ENCODE measurements around the gene P2RY8. TPM values are rescaled to one million over a fixed set of nuclear protein-coding genes. Genes with fewer than 3 reads are reported as not detected.
"Not testable (repeated sequence)": the region's sequence is repeated elsewhere in the genome, so short reads cannot be mapped to it uniquely, and the experiment has no call there.

Gene P2RY8
- total RNA-seq (100 to 1,000 TPM; 131 to 141 TPM), total RNA-seq (247 to 368 reads per million in 2 donors)

DNA sequence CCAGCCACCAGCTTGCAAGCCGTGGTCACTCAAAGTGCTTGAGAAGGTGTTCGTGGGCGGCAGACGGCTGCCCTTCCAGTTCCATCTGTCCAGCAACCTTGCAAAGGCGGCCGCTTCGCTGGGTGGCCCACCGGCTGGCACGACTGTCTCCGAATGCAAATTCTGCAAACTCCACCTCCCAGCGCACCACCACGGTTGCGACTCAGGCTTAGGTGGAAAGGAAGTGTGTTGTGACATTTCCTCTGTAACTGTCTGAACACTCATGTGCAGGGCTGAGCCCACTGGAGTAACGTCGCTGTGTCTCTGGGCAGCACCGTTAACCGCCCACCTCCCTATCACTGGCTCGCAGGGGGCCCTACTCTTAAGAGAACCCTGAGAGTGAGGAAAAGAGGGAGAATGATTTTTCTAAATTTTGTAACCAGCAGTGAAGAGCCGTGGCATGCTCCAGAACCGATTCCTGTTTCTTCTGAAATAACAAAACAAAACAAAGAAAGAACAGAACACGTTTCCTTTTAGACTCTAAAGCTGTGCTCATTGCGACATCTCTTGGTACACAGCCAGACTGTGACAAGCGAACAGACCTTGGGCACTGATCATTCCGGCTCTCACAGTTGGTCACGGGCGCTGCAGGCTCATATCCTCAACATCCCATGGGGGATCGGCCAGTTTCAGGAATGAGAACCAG is at the start of gene P2RY8:
Gene P2RY8 (minus strand): TSS at position 155 of the 685 bp plus-strand sequence. CDS start 70,627 bp downstream, outside the sequence.
- ATAC-seq: peak; percentile 80
- peak within 1 kb of the TSS; percentile 95 for H3K4me3 Mint-ChIP-seq

DNA sequence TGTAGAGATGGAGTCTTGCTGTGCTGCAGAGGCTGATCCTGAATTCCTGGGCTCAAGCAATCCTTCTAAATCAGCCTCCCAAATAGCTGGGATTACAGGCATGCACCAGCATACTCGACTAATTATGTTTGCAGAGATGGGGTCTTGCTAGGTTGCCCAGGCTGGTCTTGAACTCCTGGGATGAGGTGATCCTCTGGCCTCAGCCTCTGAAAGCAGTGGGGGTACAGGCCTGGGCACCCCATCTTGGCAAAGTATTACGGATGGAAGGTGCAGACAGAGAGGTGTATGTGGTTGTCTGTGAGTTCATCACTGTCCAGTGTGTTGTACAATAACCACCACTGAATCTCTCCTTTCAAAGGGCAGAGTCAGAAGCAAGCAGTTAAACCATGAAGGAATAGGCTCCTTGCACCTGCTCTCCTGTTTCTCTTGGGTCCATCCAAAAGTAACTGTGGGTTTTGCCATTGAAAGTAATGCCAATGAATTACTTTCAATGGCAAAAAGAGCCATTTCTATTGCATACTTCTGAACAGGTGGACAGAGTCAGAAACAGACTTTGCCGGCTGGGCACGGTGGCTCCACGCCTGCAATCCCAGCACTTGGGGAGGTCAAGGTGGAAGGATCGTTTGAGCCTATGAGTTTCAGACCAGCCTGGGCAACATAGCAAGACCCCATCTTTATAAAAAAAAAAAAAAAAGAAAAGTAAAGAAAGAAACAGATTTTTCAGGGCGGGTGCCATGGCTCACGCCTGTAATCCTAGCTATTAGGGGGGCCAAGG is 47.4 kb upstream of the P2RY8 start:
- Mint-ChIP-seq H3K27me3 (no peaks in the 10 kb centered on the region), H3K27ac (no peak overlapping the region), H3K4me1 (peaks cover 14% of the 10 kb centered on the region), H3K4me3 (no peak overlapping the region), H3K36me3 (ENCODE audit: low read depth) (no peaks in the 10 kb centered on the region)
- H3K9me3 ChIP-seq (ENCODE audit: control insufficient read depth, low read length, poor library complexity, severe bottlenecking): no peaks in the 10 kb centered on the region
- DNase-seq: no peak
- no peak for ATAC-seq

More for the DNA sequence above, at the start of gene P2RY8:
- Mint-ChIP-seq H3K27me3 (no peaks in the 10 kb centered on the region), H3K4me1 (peaks cover 19% of the 10 kb centered on the region), H3K36me3 (ENCODE audit: low read depth) (no peaks in the 10 kb centered on the region), H3K27ac (peak within 1 kb of the TSS; percentile 99)
- DNase-seq: peak; percentile 37 to 57 (median 51)
- no peaks in the 10 kb centered on the region for H3K9me3 ChIP-seq (ENCODE audit: control insufficient read depth, low read length, poor library complexity, severe bottlenecking)

DNA sequence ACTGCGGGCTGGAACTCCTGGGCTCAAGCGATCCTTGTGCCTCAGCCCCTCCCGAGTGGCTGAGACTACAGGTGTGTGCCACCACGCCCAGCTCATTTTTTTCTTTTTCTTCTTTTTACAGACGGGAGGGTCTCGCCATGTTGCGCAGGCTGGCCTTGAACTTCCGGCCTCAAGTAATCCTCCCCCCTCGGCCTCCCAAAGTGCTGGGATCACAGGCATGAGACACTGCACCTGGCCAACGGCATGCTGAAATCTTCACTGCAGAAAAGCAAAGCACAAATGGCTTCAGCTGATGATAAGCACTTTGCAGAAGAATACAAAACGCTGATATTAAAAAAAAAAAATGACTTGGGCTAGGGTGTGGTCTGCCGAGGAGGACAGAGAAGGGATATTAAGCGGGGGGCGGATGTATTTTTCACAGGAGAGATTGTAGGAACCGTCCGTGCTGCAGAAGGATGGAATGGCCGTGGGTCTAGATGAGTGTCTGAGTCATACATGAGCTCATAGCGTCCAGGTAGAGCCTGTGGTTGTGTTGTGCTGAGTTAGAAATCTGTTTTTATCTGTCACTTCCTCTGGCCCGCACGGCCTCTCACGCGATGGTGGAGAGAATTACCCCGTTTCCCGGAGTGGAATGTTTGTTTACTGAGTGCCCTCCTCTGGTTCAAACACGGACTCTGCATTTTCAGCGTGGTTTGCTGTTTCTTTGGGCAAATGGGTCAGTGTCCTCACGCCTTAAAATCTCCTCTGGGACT is 45.9 kb upstream of the P2RY8 start:
- no peaks in the 10 kb centered on the region for H3K9me3 ChIP-seq (ENCODE audit: control insufficient read depth, low read length, poor library complexity, severe bottlenecking)
- Mint-ChIP-seq H3K27ac (peak overlapping the region; percentile 92), H3K36me3 (ENCODE audit: low read depth) (no peaks in the 10 kb centered on the region), H3K4me3 (peak overlapping the region; percentile 75), H3K27me3 (no peaks in the 10 kb centered on the region), H3K4me1 (peaks cover 14% of the 10 kb centered on the region)
- ATAC-seq (peak; percentile 89), DNase-seq (peak in 1 of 3 donors; percentile 35)

- no peak overlapping the region for H3K27ac Mint-ChIP-seq
- H3K4me3 Mint-ChIP-seq: no peak overlapping the region
- no peaks in the 10 kb centered on the region for H3K36me3 Mint-ChIP-seq (ENCODE audit: low read depth)
- DNase-seq (peak; percentile 36 to 68 (median 59)), ATAC-seq (peak; percentile 65)
- no peaks in the 10 kb centered on the region for H3K27me3 Mint-ChIP-seq
- peaks cover 14% of the 10 kb centered on the region for H3K4me1 Mint-ChIP-seq
- no peaks in the 10 kb centered on the region for H3K9me3 ChIP-seq (ENCODE audit: control insufficient read depth, low read length, poor library complexity, severe bottlenecking)
Measured at GRCh38 chrX:1581132-1581531, 44.1 kb upstream of the P2RY8 start.

- H3K27ac Mint-ChIP-seq: no peak overlapping the region
- no peak overlapping the region for H3K4me3 Mint-ChIP-seq
- no peaks in the 10 kb centered on the region for H3K27me3 Mint-ChIP-seq
- ATAC-seq: no peak
- H3K9me3 ChIP-seq (ENCODE audit: control insufficient read depth, low read length, poor library complexity, severe bottlenecking): no peaks in the 10 kb centered on the region
- no peaks in the 10 kb centered on the region for H3K36me3 Mint-ChIP-seq (ENCODE audit: low read depth)
- H3K4me1 Mint-ChIP-seq: peaks cover 14% of the 10 kb centered on the region
- DNase-seq: no peak
Measured at GRCh38 chrX:1578511-1579173, 41.7 kb upstream of the P2RY8 start.

GRCh38 chrX:1577845-1578244 is 40.9 kb upstream of the P2RY8 start:
- no peak overlapping the region for H3K27ac Mint-ChIP-seq
- no peak overlapping the region for H3K4me3 Mint-ChIP-seq
- no peaks in the 10 kb centered on the region for H3K36me3 Mint-ChIP-seq (ENCODE audit: low read depth)
- no peak for DNase-seq
- no peaks in the 10 kb centered on the region for H3K27me3 Mint-ChIP-seq
- no peaks in the 10 kb centered on the region for H3K9me3 ChIP-seq (ENCODE audit: control insufficient read depth, low read length, poor library complexity, severe bottlenecking)
- ATAC-seq: no peak
- H3K4me1 Mint-ChIP-seq: peaks cover 7% of the 10 kb centered on the region

DNA sequence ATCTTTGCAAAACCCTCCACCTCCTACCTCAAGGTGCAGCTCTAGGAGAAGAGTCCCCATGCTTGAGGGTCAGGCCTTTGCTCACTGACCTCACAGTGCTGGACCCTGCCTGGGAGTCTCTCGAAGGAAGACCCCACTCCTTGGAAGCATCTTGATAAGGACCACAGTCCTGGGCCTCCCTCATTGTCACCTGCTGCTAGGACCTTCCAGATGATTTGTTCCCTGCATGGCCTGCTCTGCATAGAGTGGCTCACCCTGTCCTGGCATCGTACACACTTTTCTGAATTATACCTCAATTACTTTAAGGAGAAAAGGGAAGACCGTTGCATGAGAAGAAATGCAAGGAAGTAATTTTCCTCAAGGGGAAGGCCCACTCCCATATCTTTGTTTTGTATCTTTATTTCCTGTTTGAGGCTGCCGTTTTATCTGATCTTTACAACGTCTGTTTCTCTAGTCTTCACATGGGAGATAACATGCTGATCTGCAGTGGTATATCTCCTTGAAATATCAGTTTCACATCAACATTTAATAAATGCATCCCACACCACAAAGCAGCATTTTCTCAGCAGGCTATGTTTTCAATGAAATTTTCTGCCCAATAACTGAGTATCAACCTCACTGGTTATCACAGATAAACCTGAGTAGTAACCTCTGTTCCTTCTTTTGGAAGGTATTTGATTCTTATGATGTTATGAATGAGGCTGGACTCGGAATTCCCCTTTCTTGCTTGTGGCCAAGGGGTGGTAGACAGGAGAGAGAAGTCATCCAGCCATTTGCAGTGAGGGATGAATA is 39.4 kb upstream of the P2RY8 start:
- Mint-ChIP-seq H3K36me3 (ENCODE audit: low read depth) (no peaks in the 10 kb centered on the region), H3K4me3 (no peak overlapping the region), H3K27ac (no peak overlapping the region), H3K27me3 (no peaks in the 10 kb centered on the region), H3K4me1 (peaks cover 3% of the 10 kb centered on the region)
- DNase-seq: no peak
- no peaks in the 10 kb centered on the region for H3K9me3 ChIP-seq (ENCODE audit: control insufficient read depth, low read length, poor library complexity, severe bottlenecking)
- ATAC-seq: peak; percentile 79

- not testable (repeated sequence) for H3K9me3 ChIP-seq (ENCODE audit: control insufficient read depth, low read length, poor library complexity, severe bottlenecking); DNase-seq; H3K27ac Mint-ChIP-seq; H3K4me1 Mint-ChIP-seq; H3K27me3 Mint-ChIP-seq; H3K4me3 Mint-ChIP-seq; H3K36me3 Mint-ChIP-seq (ENCODE audit: low read depth); ATAC-seq
Measured at GRCh38 chrX:1574181-1574580, 37.2 kb upstream of the P2RY8 start.

- Mint-ChIP-seq H3K27ac (peak overlapping the region; percentile 93), H3K4me1 (peaks cover 34% of the 10 kb centered on the region)
Measured at GRCh38 chrX:1564750-1565683, 28.0 kb upstream of the P2RY8 start.

GRCh38 chrX:1564077-1564476 is 27.1 kb upstream of the P2RY8 start:
- H3K36me3 Mint-ChIP-seq (ENCODE audit: low read depth); ATAC-seq; H3K27me3 Mint-ChIP-seq; H3K9me3 ChIP-seq (ENCODE audit: control insufficient read depth, low read length, poor library complexity, severe bottlenecking); DNase-seq: not testable (repeated sequence)
- peak overlapping the region; percentile 7 for H3K4me3 Mint-ChIP-seq
- H3K4me1 Mint-ChIP-seq: peaks cover 31% of the 10 kb centered on the region
- peak overlapping the region; percentile 93 for H3K27ac Mint-ChIP-seq

More at GRCh38 chrX:1564750-1565683, 28.0 kb upstream of the P2RY8 start:
- Mint-ChIP-seq H3K27me3 (no peaks in the 10 kb centered on the region), H3K4me3 (no peak overlapping the region), H3K36me3 (ENCODE audit: low read depth) (no peaks in the 10 kb centered on the region)
- no peak for ATAC-seq
- no peaks in the 10 kb centered on the region for H3K9me3 ChIP-seq (ENCODE audit: control insufficient read depth, low read length, poor library complexity, severe bottlenecking)
- no peak for DNase-seq

DNA sequence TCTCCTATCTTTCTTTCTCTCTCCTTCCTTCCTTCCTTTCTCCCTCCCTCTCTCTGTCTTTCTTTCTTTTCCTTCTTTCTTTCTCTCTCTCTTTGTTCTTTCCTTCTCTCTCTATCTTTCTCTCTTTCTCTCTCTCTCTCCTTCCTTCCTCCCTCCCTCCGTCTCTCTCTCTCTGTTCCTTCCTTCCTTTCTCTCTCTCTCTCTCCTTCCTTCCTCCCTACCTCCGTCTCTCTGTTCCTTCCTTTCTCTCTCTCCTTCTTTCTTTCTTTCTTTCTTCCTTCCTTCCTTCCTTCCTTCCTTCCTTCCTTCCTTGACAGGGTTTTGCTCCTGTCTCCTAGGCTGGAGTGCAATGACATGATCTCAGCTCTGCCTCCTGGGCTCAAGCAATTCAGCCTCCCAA is 24.2 kb upstream of the P2RY8 start:
- Mint-ChIP-seq H3K4me3 (peak overlapping the region; percentile 46), H3K36me3 (ENCODE audit: low read depth) (no peaks in the 10 kb centered on the region), H3K27ac (peak overlapping the region; percentile 93), H3K4me1 (peaks cover 34% of the 10 kb centered on the region), H3K27me3 (no peaks in the 10 kb centered on the region)
- no peak for ATAC-seq
- DNase-seq: no peak
- no peaks in the 10 kb centered on the region for H3K9me3 ChIP-seq (ENCODE audit: control insufficient read depth, low read length, poor library complexity, severe bottlenecking)
